ENCODE measurements around the gene SCCPDH.
A peak's percentile ranks its signal among the peaks of the same experiment; 100 is the strongest.

Gene SCCPDH

DNA sequence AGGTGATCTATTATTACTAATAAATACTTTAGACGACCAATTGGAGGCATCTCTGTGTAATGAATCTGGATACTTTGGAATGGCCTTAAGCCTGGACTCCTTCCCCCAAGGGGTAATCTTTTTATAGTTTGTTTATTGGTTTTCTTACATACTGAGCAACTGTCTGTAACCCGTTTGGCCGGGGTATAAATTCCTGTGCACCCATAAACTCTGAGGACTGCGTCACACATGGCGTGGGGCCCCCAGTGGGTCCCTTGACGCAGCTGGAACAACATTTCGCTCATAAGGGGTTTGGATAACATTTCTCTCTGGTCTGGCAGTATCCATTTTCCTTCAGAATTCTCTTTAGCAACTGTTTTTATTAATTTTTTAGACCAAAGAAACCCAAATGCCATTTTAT, 26.5 kb downstream of the SCCPDH start:
- DNase-seq (ENCODE audit: low spot score) = no peak

DNA sequence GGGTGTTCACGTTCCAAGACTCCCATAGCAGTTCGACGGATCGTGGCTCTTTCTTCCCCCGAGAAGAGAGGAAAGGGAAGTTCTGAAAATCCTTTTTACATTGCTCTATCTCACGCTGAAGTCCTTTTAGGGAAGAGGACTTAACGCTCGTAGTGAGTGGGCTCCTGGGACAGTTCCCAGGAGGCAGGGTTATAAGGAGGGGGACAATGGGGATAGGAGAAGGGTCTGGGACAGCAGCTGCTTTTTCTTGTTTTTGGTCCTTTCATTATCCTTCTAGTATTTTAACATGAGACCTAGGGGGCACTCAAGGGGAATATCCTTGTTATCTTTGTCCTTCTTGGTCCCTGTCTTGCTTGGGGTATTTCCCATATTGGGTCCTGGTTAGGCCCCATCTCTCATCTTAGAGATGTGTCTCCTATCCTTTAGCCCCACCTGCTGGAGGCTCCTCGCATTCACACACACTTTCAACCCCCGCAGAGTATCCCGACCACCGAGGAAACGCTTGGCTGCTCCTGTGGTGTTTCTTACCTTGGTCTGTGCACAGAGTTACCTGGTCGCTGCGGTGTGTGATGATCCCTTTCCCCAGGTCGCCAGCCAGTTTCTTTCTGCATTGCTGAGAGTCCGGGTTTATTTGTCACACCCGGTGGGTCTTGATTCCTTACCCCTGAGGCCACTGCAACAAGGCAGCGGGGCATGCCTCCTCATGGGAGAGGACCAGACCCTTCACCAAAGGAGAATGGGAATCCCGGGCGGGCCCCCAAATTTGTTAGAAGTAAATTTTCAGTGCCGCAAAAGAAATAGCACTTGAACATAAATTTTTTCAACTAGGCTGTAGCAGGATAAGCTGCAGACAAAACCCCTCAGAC, 29.7 kb downstream of the SCCPDH start:
- peak; percentile 74 for DNase-seq (ENCODE audit: low spot score)

DNA sequence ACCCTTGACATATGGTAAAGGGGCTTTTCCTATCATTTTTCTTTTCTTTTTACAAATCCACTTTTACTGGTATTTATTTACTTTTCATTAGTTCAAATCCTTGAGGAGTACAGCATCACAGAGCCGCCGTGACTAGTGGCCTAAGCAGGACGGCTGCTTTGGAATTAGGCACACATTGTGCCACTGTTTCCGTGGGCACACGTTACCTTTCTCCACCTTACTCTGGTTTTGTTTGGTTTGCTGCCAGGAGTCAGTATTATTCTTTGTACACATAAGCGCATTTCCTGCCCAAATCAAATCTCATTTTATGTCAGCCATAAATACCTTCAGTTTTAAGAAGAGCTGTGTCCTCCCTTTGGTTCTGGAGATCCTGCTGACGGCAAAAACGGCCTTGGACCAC, 31.2 kb downstream of the SCCPDH start:
- DNase-seq (ENCODE audit: low spot score) = no peak

DNA sequence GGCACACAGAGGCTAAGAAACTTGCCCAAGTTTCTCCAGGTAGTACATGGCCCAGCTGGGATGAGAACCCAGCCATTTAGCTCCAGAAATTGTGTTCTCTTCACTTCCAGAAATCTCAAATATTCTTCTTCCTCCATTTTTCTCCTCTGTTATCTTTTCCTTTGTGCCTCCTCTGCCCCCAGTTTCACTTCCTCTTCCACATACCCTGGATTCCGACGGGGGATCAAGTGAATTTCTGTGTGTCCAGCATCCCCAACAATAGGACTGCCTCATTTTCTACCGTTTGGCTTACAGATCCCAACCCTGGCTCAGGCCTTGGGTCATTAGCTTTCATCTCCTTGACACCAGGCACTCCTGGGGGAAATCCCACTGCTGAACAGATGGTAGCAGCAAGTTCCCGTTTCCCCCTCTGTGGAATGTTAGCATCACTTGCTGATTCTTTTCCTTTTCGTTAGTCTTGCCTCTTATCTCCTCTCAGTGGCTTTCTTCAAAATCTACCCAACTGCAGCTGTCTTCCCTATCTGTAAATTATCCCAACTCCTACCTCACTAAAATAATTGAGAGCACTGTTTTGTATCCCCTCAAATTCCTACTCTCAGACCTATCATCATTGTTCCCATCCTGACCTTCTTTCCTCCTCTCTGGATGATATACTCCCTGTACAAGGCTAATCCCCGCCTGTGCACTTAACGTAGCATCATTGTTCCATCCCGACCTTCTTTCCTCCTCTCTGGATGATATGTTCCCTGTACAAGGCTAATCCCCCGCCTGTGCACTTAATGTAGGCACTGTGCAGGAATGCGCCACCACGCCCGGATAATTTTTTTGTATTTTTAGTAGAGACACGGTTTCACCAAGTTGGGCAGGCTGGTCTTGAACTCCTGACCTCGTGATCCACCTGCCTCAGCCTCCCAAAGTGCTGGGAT, 36.5 kb downstream of the SCCPDH start:
- DNase-seq (ENCODE audit: low spot score) = no peak

DNA sequence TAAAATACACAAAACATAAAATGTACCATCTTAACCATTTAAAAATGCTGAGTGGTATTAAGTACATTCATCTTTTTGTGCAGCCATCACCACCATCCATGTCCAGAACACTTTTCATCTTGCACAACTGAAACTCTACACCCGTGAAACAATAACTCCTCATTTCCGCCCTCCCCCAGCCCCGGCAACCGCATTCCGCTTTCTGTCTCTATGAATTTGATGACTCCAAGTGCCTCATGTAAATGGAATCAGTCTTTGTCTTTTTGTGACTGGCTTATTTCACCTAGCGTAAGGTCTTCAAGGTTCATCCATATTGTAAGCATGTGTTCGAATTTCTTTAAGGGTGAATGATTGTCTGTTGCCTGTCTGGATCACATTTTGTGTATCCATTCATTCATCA, 37.2 kb downstream of the SCCPDH start:
- DNase-seq (ENCODE audit: low spot score) = no peak

DNA sequence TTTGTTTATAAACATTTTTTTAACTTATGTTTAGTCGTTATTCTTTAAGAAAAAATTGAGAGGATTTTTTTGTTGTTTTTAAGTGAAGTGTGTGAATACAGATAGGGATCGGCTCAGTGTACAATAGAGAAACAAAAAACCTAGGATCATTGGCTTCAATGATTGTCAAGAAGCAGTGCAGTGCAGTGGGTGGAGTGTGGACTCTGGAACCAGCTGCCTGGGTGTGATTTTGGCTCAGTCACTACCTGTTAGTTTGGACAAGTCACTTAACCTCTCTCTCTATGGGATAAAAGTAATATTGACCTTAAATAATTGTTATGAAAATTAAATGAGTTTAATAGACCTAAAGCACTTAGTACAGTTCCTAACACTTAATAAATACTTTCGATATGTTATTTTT, 41.3 kb downstream of the SCCPDH start:
- DNase-seq (ENCODE audit: low spot score) = no peak

DNA sequence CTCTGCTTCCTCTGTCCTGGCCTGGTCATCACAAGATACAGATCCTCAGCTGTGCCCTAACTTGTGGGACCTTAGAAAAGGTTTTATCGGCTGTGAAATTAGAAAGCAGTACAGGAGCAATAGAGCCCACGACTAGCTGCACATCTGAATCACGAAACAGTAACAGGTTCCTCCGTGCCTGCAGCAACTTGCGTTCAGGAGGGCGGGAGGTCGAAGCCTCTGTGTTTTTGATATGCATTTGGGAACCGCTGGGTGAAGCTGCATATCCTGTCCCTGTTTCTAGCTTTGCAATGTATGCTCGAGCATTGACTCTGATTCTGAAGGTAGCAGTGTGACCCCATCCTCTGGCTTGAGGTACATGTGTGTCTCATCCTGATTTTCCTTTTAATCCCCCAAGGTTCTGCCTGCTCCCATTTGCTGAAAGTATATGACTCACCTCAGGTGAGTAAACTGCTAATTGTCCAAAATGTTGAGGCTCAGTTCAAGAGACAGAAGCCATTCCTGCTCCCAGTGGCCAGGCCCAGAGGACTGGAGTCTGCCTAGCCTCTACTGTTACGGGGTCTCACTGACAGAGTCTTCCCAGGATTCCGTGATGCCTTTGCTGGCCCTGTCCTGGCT, 44.3 kb downstream of the SCCPDH start:
- no peak for DNase-seq (ENCODE audit: low spot score)

DNA sequence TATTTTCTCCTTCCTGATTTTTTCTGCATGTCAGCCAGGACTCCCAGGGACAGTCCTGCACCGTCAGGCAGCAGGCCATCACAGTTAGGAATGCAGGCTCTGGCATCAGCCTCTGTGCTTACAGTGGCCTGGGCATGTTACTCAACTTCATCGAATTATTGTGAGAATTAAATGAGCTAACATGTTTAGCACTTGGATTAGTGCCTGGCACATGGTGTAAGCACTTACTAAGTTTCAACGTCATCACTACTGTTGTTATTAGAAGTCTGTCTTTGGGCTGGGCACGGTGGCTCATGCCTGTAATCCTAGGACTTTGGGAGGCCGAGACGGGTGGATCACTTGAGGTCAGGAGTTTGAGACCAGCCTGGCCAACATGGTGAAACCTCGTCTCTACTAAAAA, 45.1 kb downstream of the SCCPDH start:
- no peak for DNase-seq (ENCODE audit: low spot score)

DNA sequence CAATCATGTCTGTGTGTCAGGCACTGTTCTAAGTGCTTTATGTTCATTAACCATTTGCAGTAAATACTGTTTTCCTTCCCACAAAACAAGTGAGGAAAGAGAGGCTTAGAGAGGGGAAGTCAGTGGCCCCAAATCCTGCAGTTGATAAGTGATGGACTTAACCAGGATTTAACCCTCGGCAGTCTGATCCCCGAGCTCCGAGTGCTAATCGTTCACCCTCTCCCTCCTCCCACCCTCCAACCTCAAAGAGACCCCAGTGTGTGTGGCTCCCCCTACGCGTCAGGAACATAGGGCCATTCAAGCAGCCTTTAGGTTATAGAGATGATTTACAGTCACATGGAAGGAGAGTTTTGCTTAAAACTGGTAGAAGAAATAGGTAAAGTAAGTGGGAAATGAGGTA, 47.2 kb downstream of the SCCPDH start:
- no peak for DNase-seq (ENCODE audit: low spot score)

DNA sequence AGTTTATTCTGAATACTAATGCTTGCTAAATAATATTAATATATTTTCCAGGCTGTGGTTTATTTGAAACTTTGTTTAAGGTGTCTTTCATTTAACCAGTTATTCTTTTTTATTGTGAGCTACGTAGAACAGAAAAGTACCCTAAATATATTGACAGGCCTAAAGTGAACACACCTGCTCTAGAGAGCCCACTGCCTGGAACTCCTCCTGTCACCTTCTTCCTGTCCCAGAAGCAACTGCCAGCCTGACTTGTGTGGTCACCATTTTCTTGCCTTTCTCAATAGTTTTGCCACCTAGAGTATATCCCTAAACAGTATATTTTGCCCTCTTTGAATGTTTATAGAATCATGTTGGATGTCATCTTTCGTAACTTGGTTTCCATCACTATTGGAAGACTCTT, 48.5 kb downstream of the SCCPDH start:
- no peak for DNase-seq (ENCODE audit: low spot score)

DNA sequence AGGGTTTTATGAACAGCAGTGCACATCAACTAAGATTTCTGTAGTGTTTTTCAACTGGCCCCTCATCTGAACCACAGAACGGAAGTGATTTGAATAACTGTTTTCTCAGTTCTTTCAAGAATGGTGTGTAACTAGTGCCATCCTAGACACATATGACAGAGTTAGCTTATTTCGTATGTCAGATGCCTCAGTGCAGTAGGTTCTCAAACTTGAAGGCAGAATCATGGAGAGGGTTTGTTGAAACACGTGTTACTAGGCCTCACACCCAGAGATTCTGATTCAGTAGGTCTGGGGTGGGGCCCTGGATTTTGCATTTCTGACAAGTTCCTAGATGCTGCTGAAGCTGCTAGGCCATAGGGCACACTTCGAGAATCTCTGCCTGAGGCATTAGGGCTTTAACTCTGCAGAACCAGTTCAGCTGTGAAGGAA, 49.0 kb downstream of the SCCPDH start:
- no peak for DNase-seq (ENCODE audit: low spot score)

DNA sequence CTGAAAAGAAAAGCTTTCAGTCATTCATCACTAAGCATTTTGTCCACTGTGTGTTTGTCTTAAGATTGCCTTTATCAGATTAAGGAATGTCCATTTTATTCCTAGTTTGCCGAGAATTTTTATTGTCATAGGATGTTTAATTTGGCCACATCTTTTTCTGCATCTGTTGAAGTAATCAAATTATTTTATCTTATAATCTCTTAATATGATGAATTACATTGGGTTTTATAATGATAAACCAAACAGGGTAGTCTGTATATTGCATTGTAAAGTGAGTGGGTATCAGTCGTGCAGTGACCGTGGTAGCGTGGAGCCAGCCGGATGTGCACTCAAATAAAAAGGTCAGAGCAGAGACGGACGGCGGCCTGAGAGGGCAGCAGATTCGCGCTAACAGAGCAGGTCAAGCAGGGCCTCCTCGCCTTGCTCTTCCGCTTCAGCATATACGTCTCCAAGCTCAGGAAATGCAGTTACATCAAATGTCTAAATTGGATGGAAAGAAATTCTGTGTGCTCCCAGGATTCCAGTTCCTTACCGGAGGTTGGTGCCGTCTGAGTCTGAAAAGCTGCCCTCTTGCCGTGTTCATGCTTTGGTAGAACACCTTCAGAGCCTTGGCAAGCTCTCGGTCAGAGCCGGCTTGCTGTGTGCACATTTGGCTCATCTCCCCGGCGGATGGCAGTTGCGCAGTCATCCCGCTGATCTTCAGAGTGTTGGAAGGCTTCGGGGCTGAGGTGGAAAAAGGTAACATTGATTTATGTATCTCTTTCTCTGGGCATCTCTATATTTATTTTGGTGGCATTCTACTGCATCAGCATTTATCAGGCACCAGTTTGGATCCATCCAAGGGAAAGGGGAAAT, 51.5 kb downstream of the SCCPDH start:
- DNase-seq (ENCODE audit: low spot score) = no peak

DNA sequence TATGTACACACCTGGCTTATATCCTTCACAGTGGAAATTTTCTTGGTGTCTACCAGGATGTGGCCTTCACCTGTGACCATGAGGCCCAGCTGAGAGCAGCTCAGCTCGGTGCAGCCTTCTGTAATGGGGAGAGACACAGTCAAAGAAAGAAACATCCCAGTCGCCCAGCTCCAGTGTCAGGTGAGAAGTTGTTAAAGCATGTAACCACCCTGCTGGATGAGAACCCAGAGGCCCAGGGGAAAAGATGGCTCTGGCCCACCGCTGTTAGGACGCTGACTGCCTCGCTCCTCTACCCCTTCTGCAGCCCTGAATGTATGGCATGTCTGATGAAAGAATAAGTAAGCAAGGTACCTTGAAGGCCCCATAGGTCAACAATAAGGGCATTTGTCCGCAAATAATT, 52.7 kb downstream of the SCCPDH start:
- DNase-seq (ENCODE audit: low spot score) = no peak

DNA sequence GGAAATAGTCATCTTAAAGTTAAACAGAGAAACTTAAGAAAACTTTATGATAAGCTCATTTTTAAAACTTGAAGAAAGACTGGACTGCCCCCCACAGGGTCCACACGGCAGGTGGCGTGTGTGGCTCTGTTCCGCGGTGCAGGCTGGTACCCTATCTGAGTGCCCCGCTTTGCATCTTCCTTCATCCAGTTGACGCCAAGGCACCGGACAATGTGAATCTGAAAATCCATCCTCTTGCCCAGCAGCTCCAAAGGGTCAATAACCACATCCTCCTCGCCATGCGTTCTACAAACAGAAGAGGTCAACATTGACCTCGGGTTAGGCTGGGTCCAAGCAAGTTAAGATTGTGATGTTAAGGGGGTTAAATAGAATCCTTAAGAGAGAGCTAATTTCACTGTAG, 54.5 kb downstream of the SCCPDH start:
- DNase-seq (ENCODE audit: low spot score) = no peak

DNA sequence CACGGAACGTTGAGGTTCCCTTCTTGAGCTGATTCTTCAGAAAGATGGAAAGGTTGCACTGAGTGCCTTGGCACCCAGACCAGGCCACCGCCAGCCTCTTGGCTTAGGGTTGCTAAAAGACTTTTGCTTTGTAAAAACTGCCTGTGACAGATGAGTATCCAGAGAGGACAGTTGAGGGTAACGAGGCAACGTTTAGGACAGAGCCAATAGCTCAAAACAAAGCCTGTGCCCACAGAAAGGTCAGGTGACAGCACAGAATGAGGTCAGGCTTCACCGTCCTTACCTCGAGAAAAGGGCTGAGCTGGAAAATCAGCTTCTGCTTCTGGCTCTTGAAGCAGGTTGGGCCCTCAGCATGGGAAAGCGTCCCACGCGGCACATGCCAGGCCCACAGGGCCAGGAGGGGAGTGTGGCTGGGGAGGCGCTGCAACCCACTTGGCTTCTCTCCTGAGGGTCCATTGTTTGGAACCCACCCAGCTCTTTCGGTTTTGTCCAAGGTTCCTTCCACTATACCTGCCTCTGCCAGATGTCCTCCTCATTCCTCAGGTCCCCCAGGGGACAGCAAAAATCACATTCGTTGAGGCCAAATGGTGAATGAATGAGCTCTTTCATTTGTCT, 55.5 kb downstream of the SCCPDH start:
- DNase-seq (ENCODE audit: low spot score) = no peak

DNA sequence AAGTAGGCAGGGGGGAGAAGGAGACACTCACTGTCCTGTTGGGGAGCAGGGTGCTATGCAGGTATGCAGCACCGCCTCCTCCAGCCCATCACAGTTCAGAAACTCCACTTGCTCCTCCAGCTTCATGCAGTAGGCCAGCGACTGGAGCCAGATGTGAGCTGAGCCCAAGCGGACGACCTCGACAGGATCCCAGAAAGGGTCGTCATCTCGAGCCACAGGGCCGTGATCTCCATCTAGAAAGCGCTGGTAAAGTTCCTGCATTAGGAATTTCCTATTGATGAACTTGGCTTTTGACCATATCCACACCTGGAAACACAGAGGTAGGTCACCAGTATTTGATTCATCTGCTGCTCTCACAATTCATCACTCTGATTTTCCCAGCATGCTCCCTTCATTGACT, 56.1 kb downstream of the SCCPDH start:
- no peak for DNase-seq (ENCODE audit: low spot score)

DNA sequence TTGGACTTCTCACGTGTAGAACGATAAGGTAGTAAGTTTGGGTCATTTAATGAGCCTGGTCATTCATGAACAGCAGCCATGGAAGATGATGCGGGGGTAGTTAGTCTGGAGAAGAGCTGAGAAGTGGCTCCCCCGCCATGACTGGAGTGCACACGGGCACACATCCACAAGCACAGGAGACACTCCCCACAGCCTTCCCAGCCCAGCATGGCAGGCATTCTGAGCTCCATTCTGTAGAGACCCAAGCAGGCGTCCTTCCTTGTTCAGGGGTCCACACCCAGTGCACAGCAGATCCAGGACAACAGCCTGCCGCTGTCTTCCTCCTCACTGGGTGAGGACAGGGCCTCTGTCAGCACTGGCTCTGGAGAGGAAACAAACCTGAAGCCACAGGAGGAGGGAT, 57.0 kb downstream of the SCCPDH start:
- no peak for DNase-seq (ENCODE audit: low spot score)

DNA sequence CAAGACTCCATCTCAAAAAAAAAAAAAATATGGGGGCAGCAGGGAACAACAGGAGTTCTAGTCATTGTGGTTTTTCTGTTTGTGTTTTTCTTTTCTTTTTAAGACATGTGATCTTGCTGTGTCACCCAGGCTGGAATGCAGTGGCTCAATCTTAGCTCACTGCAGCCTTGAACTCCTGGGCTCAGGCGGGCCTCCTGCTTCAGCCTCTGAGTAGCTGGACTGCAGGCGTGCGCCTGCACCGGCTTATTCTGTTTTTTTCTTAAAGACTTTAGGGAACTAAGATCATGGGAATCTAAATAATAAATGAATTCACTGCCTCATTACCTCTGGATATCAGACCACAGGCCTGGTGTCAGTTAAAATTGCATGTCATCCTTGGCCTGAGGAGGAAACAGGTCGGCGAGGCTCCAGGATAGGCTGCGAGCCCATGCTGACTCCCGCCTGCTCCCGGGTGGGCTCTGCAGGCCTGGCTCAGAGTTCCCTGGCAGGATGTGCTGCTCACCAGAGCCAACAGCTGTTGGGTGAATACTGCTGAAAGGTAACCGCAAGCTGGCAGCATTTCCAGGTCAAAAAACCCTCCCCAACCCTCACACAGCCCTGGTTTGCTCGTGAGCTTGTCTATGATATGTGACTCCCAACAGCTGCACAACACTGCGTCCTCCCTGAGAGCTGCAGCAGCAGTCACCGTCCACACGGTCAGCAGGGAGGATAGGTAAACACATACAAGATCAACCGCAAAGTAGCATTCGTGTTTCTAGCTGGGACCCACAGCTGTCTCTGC, 58.1 kb downstream of the SCCPDH start:
- peak; percentile 64 for DNase-seq (ENCODE audit: low spot score)

DNA sequence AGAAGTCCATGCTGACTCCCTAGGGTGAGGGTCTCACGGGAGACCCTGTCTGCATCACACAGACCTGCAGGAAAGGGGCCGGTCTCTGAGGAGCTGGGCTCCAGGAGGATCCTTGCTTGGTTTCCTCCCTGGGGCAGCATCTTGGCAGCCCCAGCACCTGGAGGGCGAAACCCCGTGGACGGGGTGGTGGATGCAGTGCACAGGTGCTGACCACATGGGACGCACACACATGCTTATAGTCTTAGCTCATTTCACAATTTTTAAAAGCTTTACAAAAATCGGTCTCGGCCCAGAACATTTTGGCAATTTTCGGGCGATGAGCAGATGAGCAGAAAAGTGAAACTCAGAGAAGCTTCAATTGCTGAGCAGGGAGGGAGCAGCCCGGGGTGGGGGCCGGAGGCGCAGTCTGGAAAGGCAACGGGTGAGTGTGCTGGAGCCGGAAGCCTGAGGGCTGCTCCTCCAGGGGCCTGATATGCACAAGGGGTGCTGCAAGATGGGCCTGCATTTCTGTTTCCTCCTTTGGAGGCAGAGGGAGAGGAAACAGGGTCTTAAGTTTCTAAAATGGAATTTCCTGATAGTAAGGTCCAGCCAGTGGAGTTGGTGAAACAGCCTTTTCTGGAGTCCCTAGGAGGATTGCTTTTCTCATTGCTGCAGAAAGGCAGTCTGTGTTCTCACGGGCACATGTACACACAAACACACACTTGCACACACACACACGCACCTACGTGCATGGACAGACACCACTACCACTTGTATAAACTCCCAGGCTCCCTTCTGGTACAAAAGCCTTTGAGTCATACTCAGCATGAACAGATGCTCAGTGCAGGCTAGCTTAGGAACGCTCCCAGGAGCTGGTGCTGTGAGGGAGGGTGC, 60.6 kb downstream of the SCCPDH start:
- DNase-seq (ENCODE audit: low spot score) = no peak

Measured in kidney tubule cell (primary cell).